Measurements from ENCODE around the gene EIF5A. TPM values are rescaled to one million over a fixed set of nuclear protein-coding genes. Genes with fewer than 3 reads are reported as not detected.

The EIF5A gene
- polyA plus RNA-seq, 1 donor (not counting 4 experiments of a cell fraction or from before 2014, with no cell fraction given), result 948 TPM

DNA sequence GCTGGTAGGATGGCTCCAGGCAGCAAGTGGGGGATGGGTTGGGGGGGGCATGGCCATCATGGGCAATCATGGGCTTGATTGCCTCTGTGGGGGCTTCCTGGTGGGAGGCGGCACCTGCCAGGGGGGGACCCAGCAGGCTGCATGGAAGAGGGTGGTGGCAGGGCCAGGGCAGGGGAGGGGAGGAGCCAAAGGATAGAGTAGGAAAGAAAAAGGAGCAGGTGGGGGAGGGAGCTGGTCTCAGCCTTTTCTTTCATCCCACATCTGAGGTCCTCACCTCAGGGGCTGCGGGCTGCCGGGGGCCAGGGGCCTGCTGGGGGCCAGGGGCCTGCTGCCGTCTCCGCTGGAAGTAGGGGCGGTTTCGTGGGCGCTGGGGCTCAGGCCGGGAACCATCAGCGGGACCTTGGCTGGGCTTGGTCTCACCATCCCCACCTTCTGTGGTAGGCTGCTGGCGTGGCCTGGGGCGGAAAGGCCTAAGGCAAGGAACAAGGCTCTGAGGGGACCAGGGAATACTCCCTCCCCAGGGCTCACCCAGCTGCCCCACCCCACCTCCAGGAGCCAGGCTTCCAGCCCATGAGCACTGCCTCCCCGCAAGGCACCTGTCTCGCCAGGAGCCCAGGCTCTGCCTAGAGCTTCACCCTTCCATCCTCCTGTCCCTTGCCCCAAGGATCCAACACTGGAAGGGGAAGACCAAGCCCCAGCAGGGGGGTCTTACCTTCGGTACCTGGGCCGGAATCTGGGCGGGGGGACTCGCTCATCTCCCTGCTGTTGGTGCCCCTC, 18.0 kb upstream of the EIF5A start:
- no peak overlapping the region for H3K4me3 ChIP-seq (ENCODE audit: control insufficient read depth in 2 of 3, extremely low read depth in 1 of 3, insufficient read depth in 2 of 3, low read depth in 1 of 3, low read length in 3 of 3)
- no peaks in the 10 kb centered on the region for H3K9me3 ChIP-seq (ENCODE audit: control insufficient read depth, low read depth, low read length)
- H3K4me2 ChIP-seq (ENCODE audit: control insufficient read depth, extremely low read depth, insufficient read depth, low read depth, low read length), result no peak overlapping the region
- no peaks in the 10 kb centered on the region for H3K36me3 ChIP-seq (ENCODE audit: control insufficient read depth in 2 of 2, extremely low read depth in 1 of 2, insufficient read depth in 2 of 2, low read length in 2 of 2)
- H3K9ac ChIP-seq (ENCODE audit: control insufficient read depth, extremely low read depth, insufficient read depth, low read length), result no peak overlapping the region
- no peaks in the 10 kb centered on the region for H3K9me1 ChIP-seq (ENCODE audit: control insufficient read depth, extremely low read depth, insufficient read depth, low read length)
- no peaks in the 10 kb centered on the region for H3K79me2 ChIP-seq (ENCODE audit: control insufficient read depth, insufficient read depth, low read length)
- H3K27ac ChIP-seq (ENCODE audit: control insufficient read depth, insufficient read depth, low read length), result no peak overlapping the region
- dilution Hi-C loops (cut with MboI; ENCODE audit: extremely low pct_ligation_motif_present, low sequenced_read_pairs), result no loop called here
- H3K4me1 ChIP-seq (ENCODE audit: control insufficient read depth, extremely low read depth, insufficient read depth, low read length), result peaks cover 14% of the 10 kb centered on the region
- DNase-seq (ENCODE audit: low read depth, low spot score), result no peak
- no peak for FAIRE-seq
- H2AFZ ChIP-seq (ENCODE audit: control insufficient read depth, low read length), result no peak overlapping the region
- no peak for TF ChIP-seq EZH2 (IDR thresholded peaks at IDR 0.05; ENCODE audit: low read length)
- TF ChIP-seq, protein P1, sequence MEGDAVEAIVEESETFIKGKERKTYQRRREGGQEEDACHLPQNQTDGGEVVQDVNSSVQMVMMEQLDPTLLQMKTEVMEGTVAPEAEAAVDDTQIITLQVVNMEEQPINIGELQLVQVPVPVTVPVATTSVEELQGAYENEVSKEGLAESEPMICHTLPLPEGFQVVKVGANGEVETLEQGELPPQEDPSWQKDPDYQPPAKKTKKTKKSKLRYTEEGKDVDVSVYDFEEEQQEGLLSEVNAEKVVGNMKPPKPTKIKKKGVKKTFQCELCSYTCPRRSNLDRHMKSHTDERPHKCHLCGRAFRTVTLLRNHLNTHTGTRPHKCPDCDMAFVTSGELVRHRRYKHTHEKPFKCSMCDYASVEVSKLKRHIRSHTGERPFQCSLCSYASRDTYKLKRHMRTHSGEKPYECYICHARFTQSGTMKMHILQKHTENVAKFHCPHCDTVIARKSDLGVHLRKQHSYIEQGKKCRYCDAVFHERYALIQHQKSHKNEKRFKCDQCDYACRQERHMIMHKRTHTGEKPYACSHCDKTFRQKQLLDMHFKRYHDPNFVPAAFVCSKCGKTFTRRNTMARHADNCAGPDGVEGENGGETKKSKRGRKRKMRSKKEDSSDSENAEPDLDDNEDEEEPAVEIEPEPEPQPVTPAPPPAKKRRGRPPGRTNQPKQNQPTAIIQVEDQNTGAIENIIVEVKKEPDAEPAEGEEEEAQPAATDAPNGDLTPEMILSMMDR (optimal IDR thresholded peaks at IDR 0.05 in 1 of 3, IDR thresholded peaks at IDR 0.05 in 1 of 3, conservative IDR thresholded peaks at IDR 0.05 in 1 of 3; ENCODE audit: extremely low read depth in 1 of 3, insufficient read depth in 2 of 3, low read length in 3 of 3), result no peak
- H4K20me1 ChIP-seq (ENCODE audit: control insufficient read depth, extremely low read depth, insufficient read depth, low read length), result peaks cover 2% of the 10 kb centered on the region
- peaks cover 51% of the 10 kb centered on the region for H3K27me3 ChIP-seq (ENCODE audit: control insufficient read depth, extremely low read depth, insufficient read depth, low read length)

DNA sequence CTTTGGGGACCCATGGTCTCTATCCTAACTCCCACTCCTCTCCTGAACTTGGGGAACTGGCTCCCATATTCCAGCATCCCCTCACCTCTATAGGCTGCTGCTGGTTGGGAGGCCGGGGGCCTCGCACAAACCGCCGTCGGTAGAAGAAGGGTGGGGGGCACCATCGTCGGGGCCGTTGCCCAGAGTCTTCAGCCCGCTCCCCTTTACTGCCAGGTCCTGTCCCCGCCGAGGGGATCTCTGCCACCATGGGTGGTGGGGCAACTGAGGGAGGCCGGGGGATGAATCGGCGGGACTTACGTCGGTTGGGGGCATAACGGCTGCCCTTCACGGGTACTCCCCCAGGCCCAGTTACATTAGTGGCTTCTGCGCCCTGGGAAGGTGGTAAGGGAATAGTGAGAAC, 17.3 kb upstream of the EIF5A start:
- Histone ChIP-seq H3K9me3 (ENCODE audit: control insufficient read depth, low read depth, low read length) (no peaks in the 10 kb centered on the region), H3K9ac (ENCODE audit: control insufficient read depth, extremely low read depth, insufficient read depth, low read length) (no peak overlapping the region), H3K27me3 (ENCODE audit: control insufficient read depth, extremely low read depth, insufficient read depth, low read length) (peaks cover 50% of the 10 kb centered on the region), H2AFZ (ENCODE audit: control insufficient read depth, low read length) (no peak overlapping the region), H4K20me1 (ENCODE audit: control insufficient read depth, extremely low read depth, insufficient read depth, low read length) (peaks cover 2% of the 10 kb centered on the region), H3K27ac (ENCODE audit: control insufficient read depth, insufficient read depth, low read length) (no peak overlapping the region), H3K36me3 (ENCODE audit: control insufficient read depth in 2 of 2, extremely low read depth in 1 of 2, insufficient read depth in 2 of 2, low read length in 2 of 2) (no peaks in the 10 kb centered on the region), H3K4me1 (ENCODE audit: control insufficient read depth, extremely low read depth, insufficient read depth, low read length) (peaks cover 14% of the 10 kb centered on the region), H3K4me2 (ENCODE audit: control insufficient read depth, extremely low read depth, insufficient read depth, low read depth, low read length) (no peak overlapping the region), H3K4me3 (ENCODE audit: control insufficient read depth in 2 of 3, extremely low read depth in 1 of 3, insufficient read depth in 2 of 3, low read depth in 1 of 3, low read length in 3 of 3) (no peak overlapping the region), H3K79me2 (ENCODE audit: control insufficient read depth, insufficient read depth, low read length) (no peaks in the 10 kb centered on the region), H3K9me1 (ENCODE audit: control insufficient read depth, extremely low read depth, insufficient read depth, low read length) (no peaks in the 10 kb centered on the region)
- dilution Hi-C loops (cut with MboI; ENCODE audit: extremely low pct_ligation_motif_present, low sequenced_read_pairs), result no loop called here
- TF ChIP-seq EZH2 (IDR thresholded peaks at IDR 0.05; ENCODE audit: low read length), result no peak
- TF ChIP-seq, protein P1 (optimal IDR thresholded peaks at IDR 0.05 in 1 of 3, IDR thresholded peaks at IDR 0.05 in 1 of 3, conservative IDR thresholded peaks at IDR 0.05 in 1 of 3; ENCODE audit: extremely low read depth in 1 of 3, insufficient read depth in 2 of 3, low read length in 3 of 3), result no peak
- no peak for FAIRE-seq
- DNase-seq (ENCODE audit: low read depth, low spot score), result no peak

Measured in keratinocyte (primary cell).